Measurements from ENCODE around the gene PDYN.

PDYN gene

DNA sequence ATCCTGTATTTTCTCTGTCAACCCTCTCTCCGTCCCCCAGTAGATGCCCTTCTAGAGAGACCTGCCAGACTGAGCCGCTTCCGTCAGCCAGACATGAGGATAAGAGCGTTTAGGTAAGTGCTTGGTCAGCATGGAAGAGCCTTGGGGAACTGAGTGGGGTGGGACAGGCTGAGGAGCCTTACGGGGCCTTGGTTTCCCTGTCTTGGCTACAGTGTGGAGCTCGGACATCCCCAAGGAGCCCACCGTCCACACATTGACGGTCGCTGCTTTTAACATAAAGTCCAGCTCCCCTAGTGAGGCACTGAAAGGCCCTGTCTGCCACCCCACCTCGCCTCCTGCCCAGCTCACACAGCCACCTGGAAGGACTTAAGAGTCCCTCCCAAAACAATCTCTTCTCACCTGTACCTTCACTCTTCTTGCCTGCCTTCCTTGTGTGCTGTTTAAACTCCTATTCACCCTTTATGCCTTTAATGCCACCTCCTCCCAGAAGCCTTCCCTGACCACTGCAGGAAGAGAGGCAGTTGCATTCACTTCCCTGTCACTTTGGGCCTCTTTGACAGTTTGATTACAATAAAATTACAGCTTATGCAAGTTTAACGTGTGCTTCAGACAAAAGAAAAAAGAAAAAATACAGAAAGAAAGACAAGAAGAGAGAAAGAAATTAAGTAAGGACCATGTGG is 42.3 kb downstream of the PDYN start:
- no peak for DNase-seq (ENCODE audit: low spot score)

DNA sequence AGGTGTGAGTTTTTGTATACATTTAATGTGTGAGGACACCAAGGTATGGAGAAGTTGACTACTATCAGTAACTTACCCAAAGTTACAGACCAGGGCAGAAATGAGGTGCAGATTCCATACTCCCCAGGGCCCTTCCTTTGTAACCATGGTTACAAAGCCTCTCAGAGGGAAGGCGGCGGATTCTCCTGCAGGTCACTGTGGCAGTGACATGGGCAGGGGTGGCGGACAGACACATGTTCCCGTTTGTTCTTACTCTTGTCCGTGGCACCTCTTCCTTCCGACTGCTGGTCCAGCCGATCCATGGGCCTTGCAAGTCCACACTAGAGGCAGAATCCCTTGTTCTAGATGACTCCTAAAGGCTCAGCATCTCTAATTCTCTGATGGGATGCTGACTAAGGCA is 43.0 kb downstream of the PDYN start:
- no peak for DNase-seq (ENCODE audit: low spot score)

DNA sequence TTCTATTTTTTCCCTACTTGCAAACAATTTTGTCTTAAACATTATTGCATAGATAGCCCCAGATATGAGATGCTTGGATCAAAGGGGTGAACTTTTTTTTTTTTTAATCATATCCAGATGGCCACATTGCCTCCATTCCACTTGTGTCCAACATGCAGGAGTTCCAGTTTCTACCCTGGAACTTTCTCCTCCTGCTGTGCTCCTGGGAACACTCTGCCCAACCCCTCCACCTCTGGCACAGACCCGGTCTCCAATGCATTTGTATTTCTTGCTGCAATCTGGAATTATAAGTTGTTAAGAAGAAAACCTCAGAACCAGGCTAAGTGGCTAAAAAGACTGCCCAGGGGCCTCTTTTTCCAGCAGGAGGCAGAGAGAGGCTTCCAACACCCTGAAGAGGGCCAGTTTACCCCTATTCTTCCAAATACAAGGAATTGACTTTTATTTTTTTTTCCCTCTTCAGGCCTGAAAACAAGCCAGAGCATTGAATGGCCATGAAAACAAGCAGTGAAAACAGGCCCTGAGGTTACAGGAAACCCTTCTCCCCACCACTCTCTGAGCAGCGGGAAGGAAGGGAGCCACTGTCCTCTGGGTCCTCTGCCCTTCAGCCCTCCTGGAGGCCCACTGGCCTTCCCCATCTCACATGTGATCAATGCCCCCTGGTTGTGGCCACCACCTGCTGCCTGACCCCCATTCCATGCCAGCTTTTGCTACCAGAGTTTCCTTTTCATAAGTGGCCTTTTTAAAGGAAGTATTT is 44.3 kb downstream of the PDYN start:
- no peak for DNase-seq (ENCODE audit: low spot score)

DNA sequence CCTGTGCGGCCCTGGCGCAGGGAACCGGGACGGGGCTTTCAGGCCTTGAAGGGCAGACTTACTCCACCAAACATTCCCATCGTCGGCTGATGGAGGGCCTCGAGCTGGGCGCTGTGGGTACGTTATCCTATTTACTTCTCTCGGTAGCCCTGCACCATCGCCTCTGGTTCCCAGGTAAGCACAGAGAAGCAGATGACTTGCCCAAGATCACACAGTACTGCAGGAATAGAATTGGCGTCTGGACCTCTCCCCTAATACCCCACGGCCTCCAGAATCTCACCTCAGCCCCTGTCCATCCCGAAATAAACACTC is 46.4 kb downstream of the PDYN start:
- no peak for DNase-seq (ENCODE audit: low spot score)

DNA sequence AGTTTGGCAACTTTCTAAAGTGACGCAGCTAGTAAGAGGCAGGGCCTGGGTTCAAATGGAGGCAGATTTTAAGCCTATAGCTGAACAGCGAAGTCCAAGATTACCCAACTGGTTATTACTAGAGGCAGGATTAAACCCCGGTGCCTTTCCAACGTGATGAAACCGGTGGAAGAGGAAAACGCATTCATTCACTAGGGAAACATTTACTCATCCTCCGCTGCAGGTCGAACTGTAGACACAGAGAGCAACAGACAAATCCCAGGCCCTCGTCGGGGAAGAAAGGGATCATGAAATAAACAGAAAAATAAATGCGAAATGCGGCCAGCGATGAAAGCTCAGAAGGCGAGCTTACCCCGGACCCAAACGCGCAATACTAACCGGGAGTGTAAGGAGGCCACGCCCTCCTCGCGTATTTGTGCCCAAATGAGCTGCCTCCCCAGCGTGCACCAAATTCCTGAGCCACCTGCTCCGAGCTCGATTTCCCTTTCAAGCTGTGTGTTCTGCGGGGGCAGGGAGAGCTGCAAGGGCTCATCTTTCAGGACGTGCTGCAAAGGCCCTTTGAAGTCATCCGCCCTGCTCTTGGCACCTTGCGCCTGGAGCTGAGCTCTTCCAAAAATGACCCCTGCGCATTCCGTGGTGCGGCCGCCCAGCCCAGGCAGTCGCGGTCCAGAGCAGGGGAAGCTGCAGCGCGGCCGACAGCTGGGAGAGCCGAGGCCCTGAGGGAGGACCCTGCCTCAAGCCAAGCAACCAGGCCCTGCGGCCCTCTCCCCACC is 46.9 kb downstream of the PDYN start:
- DNase-seq (ENCODE audit: low spot score) = no peak

DNA sequence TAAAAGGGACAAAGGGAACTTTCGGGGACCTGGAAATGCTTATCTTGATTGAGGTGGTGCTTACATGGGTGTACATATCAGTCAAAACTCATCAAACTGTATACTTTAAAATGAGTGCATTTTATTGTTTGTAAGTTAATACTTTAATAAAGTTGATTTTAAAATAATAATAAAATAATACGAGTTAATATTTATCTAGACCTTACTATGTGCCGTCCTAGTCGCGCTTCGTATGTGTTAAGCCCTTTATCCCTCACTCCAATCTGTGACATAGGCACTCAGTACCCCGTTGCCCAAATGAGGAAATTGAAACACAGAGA is 47.5 kb downstream of the PDYN start:
- DNase-seq (ENCODE audit: low spot score) = no peak

DNA sequence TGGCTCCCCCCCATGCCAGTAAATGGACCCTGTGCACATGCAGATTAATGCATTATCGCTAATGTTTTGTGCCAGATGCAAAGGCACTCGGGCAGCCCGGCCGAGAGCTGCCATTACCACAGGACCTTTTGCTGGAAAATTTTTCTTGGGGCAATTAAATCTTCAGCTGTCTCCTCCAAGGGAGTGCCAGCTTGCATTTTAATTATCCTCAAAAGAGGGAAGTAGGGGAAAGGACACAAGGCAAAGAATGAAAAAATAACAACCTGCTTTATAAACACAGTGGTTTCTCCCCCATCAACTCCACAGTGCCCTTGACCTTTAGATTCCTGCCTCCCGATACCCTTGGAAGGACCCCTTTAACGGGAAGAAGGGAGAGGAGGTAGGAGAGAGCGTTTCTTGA is 48.2 kb downstream of the PDYN start:
- DNase-seq (ENCODE audit: low spot score) = no peak

DNA sequence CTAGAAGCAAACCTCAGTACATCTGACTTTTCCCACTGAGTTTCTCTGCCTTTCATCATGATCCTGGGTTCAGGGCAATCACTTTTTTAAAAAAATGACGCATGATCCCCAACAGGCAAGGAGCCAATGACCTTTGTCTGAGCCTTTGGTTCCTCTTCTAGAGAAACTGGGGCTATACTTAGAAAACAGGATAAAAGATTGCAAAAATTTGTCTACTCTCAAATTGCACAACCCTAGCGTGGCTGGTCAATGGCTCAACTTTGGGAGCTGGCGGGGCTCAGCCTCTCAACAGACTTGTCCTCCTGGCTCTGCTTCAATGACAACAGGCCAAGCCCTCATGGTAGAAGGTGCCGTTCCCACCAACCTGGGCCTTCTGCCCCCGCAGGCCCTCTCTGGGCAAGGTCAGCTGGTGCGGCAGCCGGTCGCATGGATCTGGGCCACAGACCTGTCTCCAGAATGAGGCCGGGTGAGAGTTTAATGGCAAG is 48.7 kb downstream of the PDYN start:
- no peak for DNase-seq (ENCODE audit: low spot score)

DNA sequence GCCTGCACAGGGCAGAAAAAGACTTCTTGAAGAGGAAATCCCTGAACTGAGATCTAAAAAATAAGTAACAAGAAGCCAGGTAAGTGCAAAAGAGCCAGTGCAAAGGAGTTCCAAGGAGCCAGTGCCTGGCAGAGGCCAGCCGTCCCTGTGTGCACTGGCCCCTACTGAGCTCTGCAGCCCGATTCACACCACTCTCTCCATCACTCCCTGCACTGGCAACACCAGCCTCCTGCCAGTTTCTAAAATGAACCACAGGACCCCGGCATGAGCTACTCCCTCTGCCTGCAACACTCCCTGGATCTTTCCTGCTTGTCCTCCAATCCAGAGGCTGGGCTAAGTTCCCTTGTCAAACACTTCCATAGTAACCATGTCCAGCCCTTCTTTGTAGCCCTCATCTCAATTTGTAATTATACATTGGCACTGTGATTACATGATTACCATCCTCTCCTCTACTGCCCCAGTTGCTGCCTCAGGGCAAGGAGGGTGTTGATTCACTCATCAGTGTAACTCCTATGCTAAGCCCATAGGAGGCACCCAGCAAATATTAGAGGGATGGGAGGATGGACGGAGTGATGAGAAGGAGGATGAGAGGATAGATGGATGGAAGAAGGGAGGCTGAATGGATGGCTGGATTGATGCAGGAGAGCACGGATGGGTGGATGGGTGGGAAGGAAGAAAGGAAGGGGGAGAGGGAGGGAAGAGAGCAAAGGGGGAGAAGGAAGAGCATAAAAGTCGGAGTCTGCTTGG is 49.3 kb downstream of the PDYN start:
- DNase-seq (ENCODE audit: low spot score) = no peak

DNA sequence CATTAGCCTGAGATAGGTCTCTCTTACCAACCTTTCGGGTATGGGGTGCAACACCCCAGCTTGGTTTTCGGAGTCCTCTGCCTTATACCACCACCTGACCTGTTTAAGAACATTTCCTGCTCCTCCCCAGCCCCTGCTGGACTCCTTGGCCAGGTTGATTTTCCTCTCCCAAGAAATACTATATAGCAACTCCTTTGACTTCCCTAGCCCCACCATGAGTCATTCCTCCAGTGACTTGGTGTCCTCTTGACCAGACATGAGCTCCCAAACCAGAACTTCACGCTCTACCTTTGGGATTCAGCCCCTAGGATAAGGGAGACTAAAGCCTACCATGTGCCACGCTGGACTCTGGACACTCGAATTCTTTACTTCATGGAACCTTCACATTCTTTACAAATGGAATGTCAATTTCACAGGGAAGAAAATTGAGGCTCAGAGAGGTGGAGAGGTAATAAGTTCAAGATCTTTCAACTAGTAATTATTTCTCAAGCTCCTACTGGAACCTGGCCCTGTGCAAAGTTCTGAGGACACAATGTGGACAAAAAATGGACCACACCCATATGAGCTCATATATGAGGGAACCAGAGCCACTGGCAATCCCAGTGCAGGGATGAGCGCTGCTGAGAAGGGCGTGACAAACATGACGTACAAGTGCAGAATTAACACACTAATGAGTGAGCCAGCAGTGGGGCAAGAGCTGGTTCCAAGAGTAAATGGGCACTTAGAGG is 50.4 kb downstream of the PDYN start:
- no peak for DNase-seq (ENCODE audit: low spot score)

DNA sequence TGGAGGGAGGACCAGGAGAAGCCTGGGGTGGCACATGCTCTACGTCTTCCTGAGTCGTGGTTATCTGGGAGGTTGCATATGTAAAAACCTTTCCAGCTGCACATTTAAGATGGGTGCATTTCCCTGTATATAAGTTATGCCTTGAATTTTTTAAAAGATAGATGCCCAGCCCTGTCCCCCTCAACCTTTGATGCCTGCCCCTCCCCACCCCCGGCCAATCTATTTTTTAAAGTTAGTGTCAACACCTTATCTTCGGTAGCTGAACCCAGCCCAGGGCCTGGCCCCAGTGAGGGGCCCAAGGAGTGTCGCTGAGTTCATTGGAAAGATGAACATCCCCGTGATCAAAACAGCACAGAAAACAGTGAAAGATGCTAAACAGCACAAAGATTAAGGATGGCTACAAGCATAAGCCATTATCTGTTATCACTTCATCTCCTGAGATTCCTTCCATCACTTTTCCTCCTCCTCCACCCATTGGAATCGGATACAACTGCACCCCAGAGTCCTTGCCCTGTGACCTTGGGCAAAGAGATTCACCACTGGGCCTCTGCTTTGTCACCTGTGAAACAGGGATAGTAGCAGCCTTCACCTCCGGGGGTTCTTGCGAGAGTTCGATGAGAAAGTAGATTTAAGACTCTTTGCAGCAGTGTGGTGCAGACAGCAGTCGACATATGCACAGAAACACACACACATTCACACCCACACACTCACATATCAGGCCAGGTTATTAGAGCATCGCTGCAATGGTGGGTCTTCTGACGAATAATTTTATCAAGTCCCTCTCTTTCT is 51.2 kb downstream of the PDYN start:
- DNase-seq (ENCODE audit: low spot score) = no peak

DNA sequence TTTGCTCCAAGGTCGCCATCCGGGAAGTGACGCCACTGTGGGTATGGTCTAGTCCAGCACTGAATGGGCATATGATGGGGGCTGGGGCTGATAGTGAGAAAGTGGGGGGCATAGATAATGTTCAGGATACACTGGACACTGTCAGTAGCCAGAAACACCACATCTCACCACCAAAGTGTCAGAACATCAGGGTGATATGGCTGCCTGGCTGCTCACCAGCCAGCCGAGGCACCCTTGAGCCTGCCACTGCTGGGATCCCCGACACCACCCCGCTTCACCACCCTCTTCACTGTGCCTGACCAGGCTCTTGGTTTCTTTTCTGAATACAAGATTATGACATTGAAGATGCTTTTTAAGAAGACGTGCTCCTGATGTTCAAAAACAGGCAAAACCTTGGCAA is 51.8 kb downstream of the PDYN start:
- DNase-seq (ENCODE audit: low spot score) = no peak

DNA sequence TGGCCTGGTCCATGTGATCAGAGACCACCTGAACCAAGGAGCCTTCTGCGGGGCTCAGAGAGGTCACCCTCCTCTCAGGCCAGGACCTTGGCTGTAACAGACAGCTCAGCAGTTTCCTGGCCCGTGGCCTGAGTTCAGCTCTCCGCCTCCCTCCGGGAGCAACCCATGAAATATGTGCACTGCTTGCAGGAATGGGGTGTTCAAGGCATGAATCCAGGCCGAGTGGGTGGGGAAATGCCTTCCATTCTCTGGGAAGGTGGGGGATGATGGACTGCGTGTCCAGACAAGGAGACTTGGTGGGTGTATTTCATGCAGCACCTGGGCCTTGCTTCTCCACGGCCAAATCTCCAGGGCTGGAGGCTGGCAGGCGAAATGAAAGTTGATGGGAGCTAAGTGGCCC is 52.6 kb downstream of the PDYN start:
- DNase-seq (ENCODE audit: low spot score) = no peak

DNA sequence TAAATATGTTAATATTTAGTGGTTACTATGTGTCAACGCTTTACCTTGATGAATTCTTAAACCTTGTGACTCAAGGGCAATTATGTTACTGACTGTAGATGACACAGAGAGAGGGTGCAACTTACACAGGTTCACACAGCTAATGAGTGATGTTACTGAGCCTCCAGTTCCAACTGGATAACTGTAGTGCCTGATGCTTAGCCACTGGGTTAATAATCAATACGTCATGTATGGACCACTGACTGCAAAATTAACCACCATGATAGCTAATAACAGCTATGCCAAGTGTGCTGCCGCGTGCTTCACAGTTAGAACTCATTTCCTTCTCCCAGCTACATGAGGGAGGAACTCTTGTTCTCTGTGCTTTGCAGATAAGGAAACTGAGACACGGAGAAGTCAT is 53.3 kb downstream of the PDYN start:
- no peak for DNase-seq (ENCODE audit: low spot score)

DNA sequence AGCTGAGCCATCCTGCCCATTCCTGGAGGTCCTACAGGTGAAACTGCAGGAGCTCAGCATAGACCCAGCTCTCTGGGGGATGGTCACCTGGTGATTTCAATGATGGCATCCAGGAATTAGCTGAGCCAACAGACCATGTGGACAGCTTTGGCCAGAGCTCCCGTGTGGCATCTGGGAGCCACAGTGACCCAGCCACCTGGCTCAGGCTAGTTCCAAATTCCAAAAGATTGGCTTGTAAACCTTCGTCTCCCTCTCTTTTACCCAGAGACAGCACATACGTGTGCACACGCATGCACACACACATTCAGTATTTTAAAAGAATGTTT is 54.6 kb downstream of the PDYN start:
- DNase-seq (ENCODE audit: low spot score) = no peak

DNA sequence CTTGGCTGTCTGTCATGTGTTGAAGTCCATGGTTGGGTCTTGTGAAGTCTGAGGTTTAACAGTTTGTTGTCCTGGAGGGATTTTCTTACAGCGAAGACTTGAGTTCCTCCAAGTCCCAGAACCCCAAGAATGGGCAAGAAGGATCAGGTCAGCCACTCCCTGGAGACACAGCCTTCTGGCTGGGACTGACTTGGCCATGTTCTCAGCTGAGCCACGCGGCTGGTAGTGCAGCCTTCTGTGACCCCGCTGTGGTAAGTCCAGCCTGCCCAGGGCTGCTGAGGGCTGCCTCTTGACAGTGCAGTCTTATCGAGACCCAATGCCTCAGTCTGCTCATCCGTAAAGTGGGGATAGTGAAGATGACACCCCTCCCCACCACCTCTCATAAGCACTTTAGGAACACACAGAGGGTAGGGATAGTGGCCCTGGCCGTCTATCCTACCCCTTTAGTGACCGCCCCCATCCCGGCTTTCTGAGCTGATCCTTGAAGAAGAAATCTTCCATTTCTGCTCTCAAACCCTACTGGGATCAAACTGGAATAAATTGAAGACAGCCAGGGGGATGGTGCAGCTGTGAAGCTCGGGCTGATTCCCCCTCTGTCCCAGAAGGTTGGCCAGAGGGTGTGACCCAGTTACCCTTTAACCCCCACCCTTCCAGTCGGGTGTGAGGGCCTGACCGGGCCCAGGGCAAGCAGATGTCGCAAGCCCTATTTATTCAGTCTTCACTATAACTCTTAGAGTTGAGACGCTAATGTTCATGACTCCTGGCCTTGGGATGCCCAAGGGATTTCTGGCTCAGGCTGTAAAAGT is 55.2 kb downstream of the PDYN start:
- no peak for DNase-seq (ENCODE audit: low spot score)

DNA sequence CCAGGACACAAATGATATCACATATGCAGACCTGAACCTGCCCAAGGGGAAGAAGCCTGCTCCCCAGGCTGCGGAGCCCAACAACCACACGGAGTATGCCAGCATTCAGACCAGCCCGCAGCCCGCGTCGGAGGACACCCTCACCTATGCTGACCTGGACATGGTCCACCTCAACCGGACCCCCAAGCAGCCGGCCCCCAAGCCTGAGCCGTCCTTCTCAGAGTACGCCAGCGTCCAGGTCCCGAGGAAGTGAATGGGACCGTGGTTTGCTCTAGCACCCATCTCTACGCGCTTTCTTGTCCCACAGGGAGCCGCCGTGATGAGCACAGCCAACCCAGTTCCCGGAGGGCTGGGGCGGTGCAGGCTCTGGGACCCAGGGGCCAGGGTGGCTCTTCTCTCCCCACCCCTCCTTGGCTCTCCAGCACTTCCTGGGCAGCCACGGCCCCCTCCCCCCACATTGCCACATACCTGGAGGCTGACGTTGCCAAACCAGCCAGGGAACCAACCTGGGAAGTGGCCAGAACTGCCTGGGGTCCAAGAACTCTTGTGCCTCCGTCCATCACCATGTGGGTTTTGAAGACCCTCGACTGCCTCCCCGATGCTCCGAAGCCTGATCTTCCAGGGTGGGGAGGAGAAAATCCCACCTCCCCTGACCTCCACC is 56.4 kb downstream of the PDYN start:
- no peak for DNase-seq (ENCODE audit: low spot score)

DNA sequence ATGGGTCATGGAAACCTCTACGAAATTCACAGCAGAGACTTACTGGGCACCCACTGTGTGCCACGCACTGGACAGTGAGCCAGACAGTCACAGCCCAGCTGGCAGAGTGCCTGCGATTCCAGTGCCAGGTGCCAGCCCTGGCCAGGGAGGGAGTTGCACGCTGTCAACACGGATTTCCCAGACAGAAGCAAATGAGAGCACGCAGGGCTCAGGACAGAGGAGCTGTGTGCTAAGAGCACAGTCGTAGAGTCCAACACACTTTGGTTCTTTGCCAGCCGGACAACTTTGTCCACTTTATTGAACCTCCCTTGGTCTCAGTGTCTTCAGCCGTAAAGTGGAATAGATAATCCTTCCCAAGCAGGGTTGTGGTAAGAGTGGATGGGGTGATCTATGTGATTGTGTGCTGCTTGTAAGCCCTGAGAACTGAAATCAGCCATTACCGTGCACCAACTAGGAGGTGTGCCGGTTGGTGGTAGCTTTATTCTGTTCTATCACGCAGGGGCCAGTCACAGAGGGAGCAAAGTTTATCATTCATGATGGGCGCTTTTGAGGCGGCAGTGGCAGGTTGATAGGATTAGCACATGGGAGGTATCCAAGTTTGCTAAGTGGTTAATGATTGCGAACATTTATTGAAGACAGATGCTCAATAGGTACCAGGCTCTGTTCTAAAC is 58.0 kb downstream of the PDYN start:
- DNase-seq (ENCODE audit: low spot score) = no peak

Data from HuH-7 (cell line).